Measurements from ENCODE around the gene CKMT2.

GRCh38 chr5:81234801-81235200, 1.7 kb downstream of the CKMT2 start:
- TF ChIP-seq EZH2 (IDR thresholded peaks at IDR 0.05; ENCODE audit: insufficient read depth, poor library complexity, severe bottlenecking) (no peak), EZH2phosphoT487 (IDR thresholded peaks at IDR 0.05; ENCODE audit: insufficient read depth, low read depth) (no peak)

Data from GM23248 (cell line).